Activated CD4-positive, alpha-beta T cell treated with anti-CD3 and anti-CD28 coated beads for 36 hours (primary cell): ENCODE results near the gene RAI1. TPM values are rescaled to one million over a fixed set of nuclear protein-coding genes. Genes with fewer than 3 reads are reported as not detected.

ENCODE experiments used
- ATAC-seq: fragments of 200-7000 bp; cut with Tn5 transposase; one replicate; pipeline ENCODE4 v1.10.0; 2021; ENCODE audit warnings: mild to moderate bottlenecking, moderate library complexity
- CTCF ChIA-PET: fragments of 350-600 bp; sonication (Branson Sonifier 250); formaldehyde crosslinking; loops from one replicate; lab custom pipeline; 2021; ENCODE audit warnings: antibody characterized with exemption; lab: Charles Lee
- POLR2A ChIA-PET: fragments of 350-600 bp; sonication (Branson Sonifier 250); formaldehyde crosslinking; loops from one replicate; lab custom pipeline; 2021; ENCODE audit warnings: antibody characterized with exemption, inconsistent platforms; lab: Charles Lee
- DNase-seq: peaks from one replicate; pipeline ENCODE4 v3.0.0-alpha.2; 2020
- H3K27ac Mint-ChIP-seq: one replicate; pipeline ENCODE4 v1.8.0; 2021; ENCODE audit warnings: mixed read lengths
- H3K27me3 Mint-ChIP-seq: one replicate; pipeline ENCODE4 v1.8.0; 2021; ENCODE audit warnings: mixed read lengths
- H3K36me3 Mint-ChIP-seq: one replicate; pipeline ENCODE4 v1.8.0; 2021; ENCODE audit warnings: low read depth, mixed read lengths
- H3K4me1 Mint-ChIP-seq: one replicate; pipeline ENCODE4 v1.8.0; 2021; ENCODE audit warnings: mixed read lengths
- H3K4me3 Mint-ChIP-seq: one replicate; pipeline ENCODE4 v1.8.0; 2021; ENCODE audit warnings: mild to moderate bottlenecking, moderate library complexity, mixed read lengths
- H3K9me3 Mint-ChIP-seq: one replicate; pipeline ENCODE4 v1.8.0; 2021; ENCODE audit warnings: low read depth, mixed read lengths
- intact Hi-C, 2 experiments: fragments of 100-400 bp; cut with DNase I in 1 of 2; cut with micrococcal nuclease in 1 of 2; formaldehyde crosslinking; loops; one replicate each; pipeline versions ENCODE4 v1.14.2 to v1.15.1; 2022 to 2024; cut with DNase I, micrococcal nuclease
- total RNA-seq, 2 experiments: library from RNA; stranded (reverse); gene quantifications; one replicate each; pipeline ENCODE4 v1.2.3, GENCODE V29; 2021

Gene RAI1
- total RNA-seq, 2 experiments from 2014 or later, result 13.6 to 16.4 TPM

GRCh38 chr17:17845046-17845775, 164.0 kb downstream of the RAI1 start:
- Mint-ChIP-seq H3K4me1 (peaks cover 37% of the 10 kb centered on the region), H3K36me3 (no peaks in the 10 kb centered on the region), H3K4me3 (no peak overlapping the region), H3K27ac (no peak overlapping the region), H3K9me3 (no peaks in the 10 kb centered on the region), H3K27me3 (no peaks in the 10 kb centered on the region)
- DNase-seq (no peak), ATAC-seq (no peak)
- POLR2A ChIA-PET, result interaction anchor here (1.2 to 1.7 kb wide), 2 partner anchors 8 to 9 kb away, joined by 4 to 9 read pairs; partner anchors contain the start of gene SREBF1
- CTCF ChIA-PET, result interaction anchor here (0.6 to 0.8 kb wide), 3 partner anchors 15 to 1869 kb away, joined by 3 read pairs; no protein-coding TSS in a partner anchor
- intact Hi-C loops, result no loop called here

GRCh38 chr17:17846003-17846402, 164.7 kb downstream of the RAI1 start:
- Mint-ChIP-seq H3K27me3 (no peaks in the 10 kb centered on the region), H3K27ac (peak overlapping the region; percentile 59), H3K4me3 (no peak overlapping the region), H3K4me1 (peaks cover 41% of the 10 kb centered on the region), H3K36me3 (no peaks in the 10 kb centered on the region), H3K9me3 (no peaks in the 10 kb centered on the region)
- ChIA-PET POLR2A (interaction anchor here (1.2 to 1.7 kb wide), 2 partner anchors 8 to 10 kb away, joined by 4 to 9 read pairs; partner anchors contain the start of gene SREBF1), CTCF (interaction anchor here (0.6 to 0.8 kb wide), 3 partner anchors 14 to 1868 kb away, joined by 3 read pairs; no protein-coding TSS in a partner anchor)
- ATAC-seq, result no peak
- no peak for DNase-seq
- intact Hi-C loops, result no loop called here

GRCh38 chr17:17846645-17847044, 165.4 kb downstream of the RAI1 start:
- Mint-ChIP-seq H3K9me3 (no peaks in the 10 kb centered on the region), H3K27ac (peak overlapping the region; percentile 43), H3K27me3 (no peaks in the 10 kb centered on the region), H3K4me1 (peaks cover 44% of the 10 kb centered on the region), H3K36me3 (peaks cover 1% of the 10 kb centered on the region), H3K4me3 (no peak overlapping the region)
- ATAC-seq (no peak), DNase-seq (no peak)
- intact Hi-C loops, result no loop called here
- ChIA-PET POLR2A (interaction anchor here (1.2 to 1.7 kb wide), 2 partner anchors 9 to 10 kb away, joined by 4 to 9 read pairs; partner anchors contain the start of gene SREBF1), CTCF (no interaction called here)

- CTCF ChIA-PET, result interaction anchor here (0.7 to 2.7 kb wide), 3 partner anchors 11 to 167 kb away, joined by 3 to 10 read pairs (median 5); no protein-coding TSS in a partner anchor
- Mint-ChIP-seq H3K4me1 (peaks cover 49% of the 10 kb centered on the region), H3K9me3 (no peaks in the 10 kb centered on the region), H3K4me3 (no peak overlapping the region), H3K27ac (peak overlapping the region; percentile 43), H3K27me3 (no peaks in the 10 kb centered on the region), H3K36me3 (peaks cover 6% of the 10 kb centered on the region)
- POLR2A ChIA-PET, result interaction anchor here (0.7 to 3.4 kb wide), 3 partner anchors 9 to 11 kb away, joined by 3 to 25 read pairs (median 9); partner anchors contain the start of gene SREBF1
- ATAC-seq (no peak), DNase-seq (no peak)
- intact Hi-C loops, result no loop called here
Measured at GRCh38 chr17:17847118-17847689, 165.9 kb downstream of the RAI1 start.

GRCh38 chr17:17847726-17848125, 166.5 kb downstream of the RAI1 start:
- ATAC-seq (no peak), DNase-seq (no peak)
- ChIA-PET POLR2A (interaction anchor here (0.7 to 3.4 kb wide), 2 partner anchors 9 to 12 kb away, joined by 3 to 25 read pairs; no protein-coding TSS in a partner anchor), CTCF (interaction anchor here (0.7 to 2.7 kb wide), 6 partner anchors 9 to 167 kb away, joined by 3 to 10 read pairs (median 4); no protein-coding TSS in a partner anchor)
- H3K9me3 Mint-ChIP-seq, result no peaks in the 10 kb centered on the region
- H3K27ac Mint-ChIP-seq, result peak overlapping the region; percentile 27
- H3K27me3 Mint-ChIP-seq, result no peaks in the 10 kb centered on the region
- peaks cover 52% of the 10 kb centered on the region for H3K4me1 Mint-ChIP-seq
- H3K36me3 Mint-ChIP-seq, result peaks cover 6% of the 10 kb centered on the region
- H3K4me3 Mint-ChIP-seq, result no peak overlapping the region
- intact Hi-C loops, result no loop called here

GRCh38 chr17:17848311-17849082, 167.2 kb downstream of the RAI1 start:
- intact Hi-C loops, result loop anchor here (1.0 kb wide), 5 partner anchors 8 to 124 kb away; partner anchors contain the start of genes SREBF1 (in 2 of the 2), DRC3 (in 1 of the 2) and TOM1L2 (in 1 of the 2)
- CTCF ChIA-PET, result interaction anchor here (0.7 to 2.7 kb wide), 10 partner anchors 10 to 168 kb away, joined by 3 to 16 read pairs (median 4); partner anchors contain the start of gene SREBF1
- H3K27ac Mint-ChIP-seq, result peak overlapping the region; percentile 95
- DNase-seq (no peak), ATAC-seq (no peak)
- no peaks in the 10 kb centered on the region for H3K9me3 Mint-ChIP-seq
- H3K36me3 Mint-ChIP-seq, result peaks cover 6% of the 10 kb centered on the region
- no peaks in the 10 kb centered on the region for H3K27me3 Mint-ChIP-seq
- POLR2A ChIA-PET, result interaction anchor here (1.5 to 3.4 kb wide), 4 partner anchors 8 to 124 kb away, joined by 5 to 31 read pairs (median 19); partner anchors contain the start of genes DRC3, SREBF1 and TOM1L2
- H3K4me1 Mint-ChIP-seq, result peaks cover 60% of the 10 kb centered on the region
- peak overlapping the region; percentile 34 for H3K4me3 Mint-ChIP-seq

GRCh38 chr17:17849147-17849820, 168.0 kb downstream of the RAI1 start:
- peaks cover 68% of the 10 kb centered on the region for H3K4me1 Mint-ChIP-seq

GRCh38 chr17:17849845-17850373, 168.7 kb downstream of the RAI1 start:
- Mint-ChIP-seq H3K4me3 (peak overlapping the region; percentile 34), H3K9me3 (no peaks in the 10 kb centered on the region), H3K27ac (peak overlapping the region; percentile 95), H3K4me1 (peaks cover 72% of the 10 kb centered on the region), H3K36me3 (peaks cover 6% of the 10 kb centered on the region), H3K27me3 (no peaks in the 10 kb centered on the region)
- intact Hi-C loops, result loop anchor here (1.0 to 5.0 kb wide), 8 partner anchors 10 to 258 kb away; partner anchors contain the start of genes SREBF1 (in 2 of the 2), ATPAF2 (in 1 of the 2), DRC3 (in 1 of the 2) and GID4 (in 1 of the 2)
- POLR2A ChIA-PET, result interaction anchor here (0.6 to 3.4 kb wide), 7 partner anchors 9 to 123 kb away, joined by 3 to 31 read pairs (median 6); partner anchors contain the start of genes DRC3, SREBF1 and TOM1L2
- peak; percentile 90 for DNase-seq
- CTCF ChIA-PET, result interaction anchor here (0.6 to 2.0 kb wide), 7 partner anchors 9 to 38 kb away, joined by 3 to 16 read pairs (median 3); partner anchors contain the start of gene SREBF1
- peak; percentile 64 for ATAC-seq

More at GRCh38 chr17:17849147-17849820, 168.0 kb downstream of the RAI1 start:
- H3K27ac Mint-ChIP-seq, result peak overlapping the region; percentile 95
- DNase-seq (peak; percentile 96), ATAC-seq (peak; percentile 69)
- H3K27me3 Mint-ChIP-seq, result no peaks in the 10 kb centered on the region
- no peaks in the 10 kb centered on the region for H3K9me3 Mint-ChIP-seq
- peak overlapping the region; percentile 34 for H3K4me3 Mint-ChIP-seq
- ChIA-PET POLR2A (interaction anchor here (0.6 to 3.4 kb wide), 7 partner anchors 9 to 123 kb away, joined by 3 to 31 read pairs (median 6); partner anchors contain the start of genes DRC3, SREBF1 and TOM1L2), CTCF (interaction anchor here (0.6 to 2.7 kb wide), 12 partner anchors 8 to 64 kb away, joined by 3 to 16 read pairs (median 4); partner anchors contain the start of gene SREBF1)
- peaks cover 6% of the 10 kb centered on the region for H3K36me3 Mint-ChIP-seq
- intact Hi-C loops, result loop anchor here (1.0 kb wide), 5 partner anchors 9 to 123 kb away; partner anchors contain the start of genes SREBF1 (in 2 of the 2), DRC3 (in 1 of the 2) and TOM1L2 (in 1 of the 2)
